Calu3 (cell line): ENCODE measurements around the gene SLC66A1. TPM values are rescaled to one million over a fixed set of nuclear protein-coding genes. Genes with fewer than 3 reads are reported as not detected.
A peak's percentile ranks its signal among the peaks of the same experiment; 100 is the strongest.
"Not testable (repeated sequence)": the region's sequence is repeated elsewhere in the genome, so short reads cannot be mapped to it uniquely, and the experiment has no call there.

ENCODE experiments used
- BruUV-seq: library from RNA; stranded (reverse); fragments of 400-500 nt; replicated peaks from 2 replicates; lab custom pipeline; 2021; lab: Mats Ljungman, UMichigan
- CTCF ChIA-PET: fragments of 300-600 bp; sonication (Branson Sonifier 250); formaldehyde crosslinking; loops from one replicate; lab custom pipeline; 2022; ENCODE audit warnings: antibody characterized with exemption; lab: Charles Lee
- DNase-seq: peaks from one replicate; pipeline ENCODE4 v3.0.0; 2022
- H3K27ac Mint-ChIP-seq: one replicate; pipeline ENCODE4 v1.8.0; 2022; ENCODE audit warnings: mixed read lengths; ENCODE audit not compliant: unreplicated experiment
- H3K27me3 Mint-ChIP-seq: one replicate; pipeline ENCODE4 v1.8.0; 2022; ENCODE audit warnings: mixed read lengths; ENCODE audit not compliant: unreplicated experiment
- H3K36me3 Mint-ChIP-seq: one replicate; pipeline ENCODE4 v1.8.0; 2022; ENCODE audit warnings: mild to moderate bottlenecking, moderate library complexity, mixed read lengths; ENCODE audit not compliant: insufficient read depth, unreplicated experiment
- H3K4me1 Mint-ChIP-seq: one replicate; pipeline ENCODE4 v1.8.0; 2022; ENCODE audit warnings: mild to moderate bottlenecking, low read depth, mixed read lengths; ENCODE audit not compliant: unreplicated experiment
- H3K4me3 Mint-ChIP-seq: one replicate; pipeline ENCODE4 v1.8.0; 2022; ENCODE audit warnings: mild to moderate bottlenecking, low read depth, moderate library complexity, mixed read lengths; ENCODE audit not compliant: unreplicated experiment
- H3K9me3 Mint-ChIP-seq: one replicate; pipeline ENCODE4 v1.8.0; 2022; ENCODE audit warnings: low read depth, mixed read lengths; ENCODE audit not compliant: unreplicated experiment
- intact Hi-C: fragments of 100-400 bp; cut with micrococcal nuclease; formaldehyde crosslinking; loops from one replicate; pipeline ENCODE4 v1.10.0; 2022; ENCODE audit not compliant: unreplicated experiment
- total RNA-seq: library from RNA; stranded (reverse); gene quantifications from 2 replicates; pipeline ENCODE4 v1.2.3, GENCODE V29; 2022
- TF ChIP-seq, protein P1 (sequence below): fragments of 200-600 bp; IDR thresholded peaks from one replicate; pipeline ENCODE4 v1.8.0; 2022; ENCODE audit warnings: antibody characterized with exemption; ENCODE audit not compliant: unreplicated experiment

Gene SLC66A1
- total RNA-seq, 1 experiment from 2014 or later, result 10.0 TPM

DNA sequence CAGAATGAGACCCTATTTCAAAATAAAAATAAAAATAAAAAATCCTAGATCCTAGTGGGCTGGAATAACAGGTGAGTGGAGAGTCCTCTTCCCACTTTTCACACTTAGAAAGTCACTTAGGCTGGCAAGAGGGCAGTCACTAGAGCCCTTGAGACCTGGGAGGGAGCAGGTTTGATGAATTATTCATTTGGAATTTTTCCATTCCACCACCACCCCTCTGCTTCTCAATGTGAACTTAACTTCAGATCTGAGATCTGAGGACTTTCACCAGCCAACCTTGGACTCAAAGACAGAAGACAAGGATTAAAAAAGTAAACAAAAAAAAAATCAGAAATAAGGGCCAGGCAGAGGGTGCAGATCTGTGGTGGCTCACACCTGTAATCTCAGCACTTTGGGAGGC, 40.1 kb upstream of the SLC66A1 start:
- TF ChIP-seq, protein P1, sequence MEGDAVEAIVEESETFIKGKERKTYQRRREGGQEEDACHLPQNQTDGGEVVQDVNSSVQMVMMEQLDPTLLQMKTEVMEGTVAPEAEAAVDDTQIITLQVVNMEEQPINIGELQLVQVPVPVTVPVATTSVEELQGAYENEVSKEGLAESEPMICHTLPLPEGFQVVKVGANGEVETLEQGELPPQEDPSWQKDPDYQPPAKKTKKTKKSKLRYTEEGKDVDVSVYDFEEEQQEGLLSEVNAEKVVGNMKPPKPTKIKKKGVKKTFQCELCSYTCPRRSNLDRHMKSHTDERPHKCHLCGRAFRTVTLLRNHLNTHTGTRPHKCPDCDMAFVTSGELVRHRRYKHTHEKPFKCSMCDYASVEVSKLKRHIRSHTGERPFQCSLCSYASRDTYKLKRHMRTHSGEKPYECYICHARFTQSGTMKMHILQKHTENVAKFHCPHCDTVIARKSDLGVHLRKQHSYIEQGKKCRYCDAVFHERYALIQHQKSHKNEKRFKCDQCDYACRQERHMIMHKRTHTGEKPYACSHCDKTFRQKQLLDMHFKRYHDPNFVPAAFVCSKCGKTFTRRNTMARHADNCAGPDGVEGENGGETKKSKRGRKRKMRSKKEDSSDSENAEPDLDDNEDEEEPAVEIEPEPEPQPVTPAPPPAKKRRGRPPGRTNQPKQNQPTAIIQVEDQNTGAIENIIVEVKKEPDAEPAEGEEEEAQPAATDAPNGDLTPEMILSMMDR, result no peak
- intact Hi-C loops, result no loop called here
- BruUV-seq, result no TSS peak
- Mint-ChIP-seq H3K4me1 (peaks cover 16% of the 10 kb centered on the region), H3K4me3 (no peak overlapping the region), H3K27me3 (no peaks in the 10 kb centered on the region), H3K9me3 (no peaks in the 10 kb centered on the region), H3K36me3 (peaks cover 14% of the 10 kb centered on the region), H3K27ac (no peak overlapping the region)
- no peak for DNase-seq
- CTCF ChIA-PET, result no interaction called here

DNA sequence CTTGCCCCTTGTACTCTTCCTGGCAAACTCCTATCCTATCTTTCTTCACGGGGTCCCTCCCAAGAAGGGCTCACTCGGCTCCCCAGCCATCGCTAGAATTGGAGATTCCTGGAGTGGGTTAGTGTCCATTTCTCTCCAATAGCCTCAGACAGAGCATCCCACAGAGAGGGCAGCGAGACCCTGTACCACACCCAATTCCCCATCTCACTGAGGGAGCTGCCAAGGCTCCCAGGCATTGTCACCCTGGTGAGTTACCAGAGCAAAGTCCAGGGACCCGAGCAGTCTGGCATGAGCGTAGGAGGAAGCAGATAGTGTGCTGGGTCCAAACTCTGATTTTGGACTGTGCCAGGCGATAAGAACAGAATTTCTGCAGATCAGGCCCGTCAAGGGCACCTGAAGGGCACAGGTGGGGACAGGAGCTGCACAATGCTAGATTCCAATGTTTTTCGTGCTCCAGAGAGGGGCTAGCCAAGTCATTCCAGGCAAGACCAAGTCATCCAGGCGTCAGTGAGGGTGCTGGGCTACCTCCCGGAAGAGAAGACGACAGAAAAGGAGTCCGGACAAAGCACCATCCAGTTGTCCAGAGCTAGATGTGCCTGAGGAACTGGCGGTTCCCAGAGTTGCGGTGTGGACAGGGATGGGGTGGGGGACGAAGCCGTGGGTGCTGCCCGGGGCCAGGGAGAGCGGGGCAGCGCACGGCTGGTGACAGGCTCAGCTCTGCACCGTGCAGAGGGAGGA, 38.9 kb upstream of the SLC66A1 start:
- Mint-ChIP-seq H3K9me3 (no peaks in the 10 kb centered on the region), H3K4me1 (peaks cover 16% of the 10 kb centered on the region), H3K36me3 (peaks cover 14% of the 10 kb centered on the region), H3K27ac (peak overlapping the region; percentile 32), H3K27me3 (no peaks in the 10 kb centered on the region), H3K4me3 (peak overlapping the region; percentile 76)
- CTCF ChIA-PET, result interaction anchor here (1.2 kb wide), 1 partner anchor 15 kb away, joined by 4 read pairs; the partner anchor contains the start of gene AKR7A3
- BruUV-seq, result no TSS peak
- TF ChIP-seq, protein P1, result no peak
- intact Hi-C loops, result no loop called here
- no peak for DNase-seq

DNA sequence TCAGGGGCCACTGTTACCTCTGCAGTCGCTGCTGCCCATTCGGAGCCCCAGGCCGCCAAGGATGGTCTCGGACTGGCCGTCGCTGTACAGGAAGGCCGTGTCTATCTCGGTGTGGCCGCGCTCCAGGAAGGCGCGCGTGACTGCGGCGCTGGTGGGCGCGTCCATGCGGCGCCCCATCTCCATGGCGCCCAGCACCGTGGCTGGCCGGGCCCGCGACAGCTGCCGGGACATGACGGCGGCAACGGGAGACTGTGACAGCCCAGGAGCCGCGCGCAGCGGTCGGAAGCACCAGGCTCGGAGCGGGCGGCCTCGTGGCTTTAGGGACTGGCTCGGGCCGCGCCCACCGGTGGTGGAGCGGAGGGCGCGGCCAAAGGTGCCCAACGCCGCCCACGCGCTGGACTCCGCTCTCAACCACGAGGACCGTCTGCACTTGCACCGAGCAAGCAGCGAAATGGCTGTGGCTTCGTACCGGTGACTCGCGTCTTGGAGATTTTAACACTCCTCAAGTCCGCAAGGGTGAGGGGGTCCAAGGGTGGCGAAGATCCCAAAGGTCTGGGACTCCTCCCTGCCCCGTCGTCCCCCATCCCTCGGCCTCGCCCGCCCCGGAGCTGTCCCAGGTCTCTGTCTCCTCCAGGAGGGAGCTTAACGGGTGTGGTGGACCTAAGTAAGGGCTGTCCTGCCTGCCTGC, 38.1 kb upstream of the SLC66A1 start:
- intact Hi-C loops, DNase-seq, H3K27me3 Mint-ChIP-seq, H3K9me3 Mint-ChIP-seq, CTCF ChIA-PET, BruUV-seq: not testable (repeated sequence)
- peaks cover 14% of the 10 kb centered on the region for H3K36me3 Mint-ChIP-seq
- H3K4me3 Mint-ChIP-seq, result peak overlapping the region; percentile 76
- peak overlapping the region; percentile 32 for H3K27ac Mint-ChIP-seq
- H3K4me1 Mint-ChIP-seq, result peaks cover 16% of the 10 kb centered on the region

DNA sequence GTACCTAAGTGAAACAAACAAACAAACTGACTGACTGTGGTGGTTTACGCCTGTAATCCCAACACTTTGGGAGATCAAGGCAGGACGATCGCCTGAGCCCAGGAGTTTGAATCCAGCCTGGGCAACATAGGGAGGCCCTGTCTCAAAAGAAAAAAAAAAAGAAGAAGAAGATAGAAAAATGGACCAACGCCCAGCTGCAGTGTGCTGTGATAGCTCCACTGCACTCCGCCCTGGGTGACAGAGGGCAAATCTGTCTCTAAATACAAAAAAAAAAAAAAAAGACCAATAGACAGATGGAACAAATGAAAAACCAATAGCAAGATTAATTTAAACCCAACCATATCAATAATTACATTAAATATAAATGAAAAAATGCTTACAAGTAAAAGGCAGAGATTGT, 37.5 kb upstream of the SLC66A1 start:
- DNase-seq, result no peak
- H3K27ac Mint-ChIP-seq, result no peak overlapping the region
- intact Hi-C loops, result no loop called here
- H3K4me3 Mint-ChIP-seq, result peak overlapping the region; percentile 76
- CTCF ChIA-PET, result no interaction called here
- H3K27me3 Mint-ChIP-seq, result no peaks in the 10 kb centered on the region
- peaks cover 16% of the 10 kb centered on the region for H3K4me1 Mint-ChIP-seq
- no peaks in the 10 kb centered on the region for H3K9me3 Mint-ChIP-seq
- TF ChIP-seq, protein P1, result no peak
- peaks cover 14% of the 10 kb centered on the region for H3K36me3 Mint-ChIP-seq
- no TSS peak for BruUV-seq
